Hepatocyte (in vitro differentiated cells): Measurements from ENCODE around the gene EFHC2. TPM values are rescaled to one million over a fixed set of nuclear protein-coding genes. Genes with fewer than 3 reads are reported as not detected.

Source experiments
- DNase-seq: peaks from one replicate; pipeline ENCODE4 v3.0.0-alpha.2; 2016; ENCODE audit warnings: low spot score
- H2AFZ ChIP-seq: fragments of 200-600 bp; sonication (generic); 2 replicates; pipeline ENCODE4 v1.6.0; 2016; ENCODE audit warnings: antibody characterized with exemption, mild to moderate bottlenecking
- H3K27ac ChIP-seq: fragments of 200-600 bp; sonication (generic); 2 replicates; pipeline ENCODE4 v1.5.1; 2016; ENCODE audit warnings: mild to moderate bottlenecking
- H3K27me3 ChIP-seq: fragments of 200-600 bp; sonication (generic); 2 replicates; pipeline ENCODE4 v1.6.1; 2016
- H3K36me3 ChIP-seq: fragments of 200-600 bp; sonication (generic); replicated peaks from 2 replicates; pipeline ENCODE4 v1.5.1; 2016; ENCODE audit warnings: low read depth; ENCODE audit not compliant: insufficient read depth
- H3K4me1 ChIP-seq: fragments of 200-600 bp; sonication (generic); 2 replicates; pipeline ENCODE4 v1.5.1; 2016; ENCODE audit warnings: mild to moderate bottlenecking, moderate library complexity; ENCODE audit not compliant: insufficient read depth
- H3K4me2 ChIP-seq: fragments of 200-600 bp; sonication (generic); 2 replicates; pipeline ENCODE4 v1.6.0; 2016
- H3K4me3 ChIP-seq: fragments of 200-600 bp; sonication (generic); 2 replicates; pipeline ENCODE4 v1.5.1; 2016; ENCODE audit warnings: mild to moderate bottlenecking
- H3K79me2 ChIP-seq: fragments of 200-600 bp; sonication (generic); 2 replicates; pipeline ENCODE4 v1.6.0; 2017; ENCODE audit warnings: mild to moderate bottlenecking
- H3K9me2 ChIP-seq: fragments of 200-600 bp; sonication (generic); replicated peaks from 2 replicates; pipeline ENCODE4 v1.6.0; 2017; ENCODE audit warnings: mild to moderate bottlenecking; ENCODE audit not compliant: insufficient read depth
- H3K9me3 ChIP-seq: fragments of 200-600 bp; sonication (generic); 2 replicates; pipeline ENCODE4 v1.5.1; 2016; ENCODE audit warnings: low read depth, mild to moderate bottlenecking
- H4K20me1 ChIP-seq: fragments of 200-600 bp; sonication (generic); 2 replicates; pipeline ENCODE4 v1.6.0; 2016; ENCODE audit warnings: mild to moderate bottlenecking; ENCODE audit not compliant: insufficient read depth, poor library complexity, severe bottlenecking
- CTCF ChIP-seq: fragments of 200-600 bp; sonication (generic); IDR thresholded peaks from 2 replicates; pipeline ENCODE4 v1.5.1; 2016; ENCODE audit warnings: antibody characterized with exemption, mild to moderate bottlenecking; ENCODE audit not compliant: poor library complexity
- EZH2 ChIP-seq: fragments of 200-600 bp; sonication (generic); IDR thresholded peaks from 2 replicates; pipeline ENCODE4 v1.6.1; 2016; ENCODE audit warnings: antibody characterized with exemption, mild to moderate bottlenecking, borderline replicate concordance
- EZH2phosphoT487 ChIP-seq: fragments of 200-600 bp; sonication (generic); IDR thresholded peaks from one replicate; pipeline ENCODE4 v1.6.1; 2018; ENCODE audit warnings: antibody characterized with exemption, mild to moderate bottlenecking, low read depth, moderate library complexity; ENCODE audit not compliant: unreplicated experiment, severe bottlenecking
- WGBS: methylation state at CpG from one replicate; pipeline ENCODE4 v1.1.6; 2016; ENCODE audit warnings: low lambda C conversion rate; ENCODE audit errors: missing lambda C conversion rate; 5-methylcytosine and 5-hydroxymethylcytosine counted together
- polyA plus RNA-seq: library from polyadenylated mRNA; unstranded; fragments of >200 nt; fragmentation: Nextera tagmentation; extraction: Ambion mirVana; gene quantifications from 2 replicates; pipeline ENCODE4 v1.2.1, GENCODE V29; 2016
- total RNA-seq: library from RNA; depleted of rRNA; stranded (reverse); fragments of >200 nt; gene quantifications from 2 replicates; pipeline ENCODE4 v1.2.3, GENCODE V29; 2014

Gene EFHC2
- total and polyA plus RNA-seq, 2 experiments from 2014 or later: 1.3 to 1.8 TPM

- H3K4me2 ChIP-seq: no peak overlapping the region
- no peak overlapping the region for H2AFZ ChIP-seq
- no peaks in the 10 kb centered on the region for H3K27me3 ChIP-seq
- no peak overlapping the region for H3K27ac ChIP-seq
- TF ChIP-seq EZH2: no peak
- no peak for TF ChIP-seq EZH2phosphoT487
- TF ChIP-seq CTCF: no peak
- H3K9me3 ChIP-seq: no peaks in the 10 kb centered on the region
- no peaks in the 10 kb centered on the region for H3K36me3 ChIP-seq
- no peak overlapping the region for H3K4me3 ChIP-seq
- no peaks in the 10 kb centered on the region for H3K79me2 ChIP-seq
- no peak for DNase-seq
- 66% methylated on average over 3 of the region's 3 CpGs for WGBS
- H3K4me1 ChIP-seq: no peaks in the 10 kb centered on the region
- no peaks in the 10 kb centered on the region for H4K20me1 ChIP-seq
- no peaks in the 10 kb centered on the region for H3K9me2 ChIP-seq
These were observed 238.8 kb downstream of the EFHC2 start for GRCh38 chrX:44104699-44105098.

DNA sequence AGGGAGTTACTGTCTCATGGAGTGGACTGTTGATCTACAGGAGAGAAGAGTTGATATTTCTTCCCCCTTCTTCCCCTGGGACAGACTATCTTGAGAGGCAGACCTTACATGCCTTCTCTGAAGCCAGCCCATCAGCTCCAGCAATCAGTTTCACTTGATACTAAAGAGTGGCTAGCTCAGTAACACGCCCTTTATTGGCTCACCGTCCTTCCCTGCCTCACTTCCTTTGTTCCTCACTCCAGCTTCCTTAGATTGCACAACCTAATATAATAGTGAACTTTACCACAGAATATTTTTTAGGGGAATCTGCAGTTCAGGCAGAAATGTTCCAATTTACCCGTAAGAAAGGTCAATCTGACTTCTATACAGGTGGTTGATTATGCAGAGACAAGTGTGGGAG, 242.2 kb downstream of the EFHC2 start:
- Histone ChIP-seq H3K27ac (no peak overlapping the region), H3K9me2 (no peaks in the 10 kb centered on the region), H3K4me3 (no peak overlapping the region), H3K27me3 (no peaks in the 10 kb centered on the region), H3K9me3 (no peaks in the 10 kb centered on the region), H2AFZ (no peak overlapping the region), H3K79me2 (no peaks in the 10 kb centered on the region), H3K36me3 (no peaks in the 10 kb centered on the region), H4K20me1 (no peaks in the 10 kb centered on the region), H3K4me1 (no peaks in the 10 kb centered on the region), H3K4me2 (no peak overlapping the region)
- no peak for DNase-seq
- TF ChIP-seq CTCF (no peak), EZH2 (no peak), EZH2phosphoT487 (no peak)
- 72% methylated on average over 3 of the region's 3 CpGs for WGBS

DNA sequence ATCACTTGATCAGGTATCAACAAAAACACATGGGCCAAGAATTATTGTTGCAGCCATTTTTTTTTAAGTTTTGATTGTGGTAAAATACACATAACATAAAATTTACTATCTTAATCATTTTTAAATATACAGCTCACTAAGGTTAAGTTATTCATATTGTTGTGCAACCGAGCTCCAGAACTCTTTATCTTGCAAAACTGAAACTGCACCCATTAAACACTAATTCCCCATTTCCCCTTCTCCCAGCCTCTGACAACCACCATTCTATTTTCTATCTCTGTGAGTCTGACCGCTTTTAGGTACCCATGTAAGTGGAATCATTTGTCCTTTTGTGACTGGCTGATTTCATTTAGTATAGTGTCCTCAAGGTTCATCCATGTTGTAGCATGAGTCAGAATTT, 244.1 kb downstream of the EFHC2 start:
- Histone ChIP-seq H3K4me3 (no peak overlapping the region), H3K27ac (no peak overlapping the region), H3K27me3 (no peaks in the 10 kb centered on the region), H2AFZ (no peak overlapping the region), H3K4me2 (no peak overlapping the region), H3K79me2 (no peaks in the 10 kb centered on the region), H3K9me2 (no peaks in the 10 kb centered on the region), H4K20me1 (no peaks in the 10 kb centered on the region), H3K9me3 (no peaks in the 10 kb centered on the region), H3K4me1 (no peaks in the 10 kb centered on the region), H3K36me3 (no peaks in the 10 kb centered on the region)
- no peak for DNase-seq
- TF ChIP-seq EZH2 (no peak), EZH2phosphoT487 (no peak), CTCF (no peak)
- WGBS: 65% methylated on average over 2 of the region's 2 CpGs

Other genes with a start within 250 kb of the EFHC2 start
- gene FUNDC1, start 199.2 kb upstream of the EFHC2 start, total RNA-seq: 29.0 and 36.1 TPM in 2 replicates
- gene FUNDC1, start 199.2 kb upstream of the EFHC2 start, polyA plus RNA-seq: 27.8 and 33.8 TPM in 2 replicates